ENCODE results near the gene PCBD1.

DNA sequence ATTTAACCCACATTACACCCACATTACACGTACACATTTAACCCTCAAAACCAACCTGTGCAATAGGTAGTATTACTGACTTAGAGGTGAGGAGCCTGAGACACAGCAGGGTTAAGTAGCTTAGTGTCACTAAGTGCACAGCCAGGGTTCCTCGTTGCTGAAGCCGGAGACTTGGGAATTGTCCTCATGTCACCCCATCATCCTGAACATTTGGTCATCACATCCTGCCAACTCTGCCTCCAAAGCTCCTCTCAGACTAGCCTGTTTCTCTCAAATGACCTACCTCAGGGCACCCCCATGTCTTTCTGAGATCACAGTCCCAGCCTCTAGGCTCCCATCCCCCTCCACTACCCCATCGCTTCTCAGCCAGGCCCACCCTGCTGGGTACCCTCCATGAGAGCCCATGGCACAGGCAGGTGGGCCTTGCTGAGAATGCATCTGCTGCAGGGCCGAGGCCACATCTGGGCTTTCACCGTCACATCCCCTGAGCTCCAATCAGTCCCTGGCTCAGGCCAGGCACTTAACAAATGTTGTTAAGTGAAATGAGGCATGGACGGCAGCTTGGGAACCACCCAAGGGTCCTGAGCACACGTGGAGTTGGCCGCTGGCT, 21.1 kb upstream of the PCBD1 start:
- no peak for TF ChIP-seq CTCF (IDR thresholded peaks at IDR 0.05 in 2 of 3, conservative IDR thresholded peaks at IDR 0.05 in 1 of 3; ENCODE audit: borderline replicate concordance in 1 of 3, insufficient read depth in 1 of 3, low read depth in 2 of 3, low read length in 2 of 3)
- TF ChIP-seq ZFX (IDR thresholded peaks at IDR 0.05): no peak
- no peak for TF ChIP-seq POLR2A (IDR thresholded peaks at IDR 0.05; ENCODE audit: borderline replicate concordance, extremely low read depth, insufficient read depth, insufficient read length)
- TF ChIP-seq POLR2AphosphoS5 (IDR thresholded peaks at IDR 0.05; ENCODE audit: low read depth, low read length): no peak
- no peak for TF ChIP-seq REST (IDR thresholded peaks at IDR 0.05; ENCODE audit: low read depth)
